ENCODE data around the gene CECR2.

Gene CECR2

GRCh38 chr22:17578136-17578754 is 209.0 kb downstream of the CECR2 start:
- H3K36me3 ChIP-seq (ENCODE audit: insufficient read depth, low read length) = no peaks in the 10 kb centered on the region
- H3K9me3 ChIP-seq (ENCODE audit: control insufficient read depth, insufficient read depth, low read length) = no peaks in the 10 kb centered on the region
- no peak overlapping the region for H3K9ac ChIP-seq (ENCODE audit: low read depth, low read length)
- H3K4me1 ChIP-seq (ENCODE audit: insufficient read depth, low read length) = peaks cover 19% of the 10 kb centered on the region

- Histone ChIP-seq H3K4me1 (ENCODE audit: insufficient read depth, low read length) (peaks cover 19% of the 10 kb centered on the region), H3K36me3 (ENCODE audit: insufficient read depth, low read length) (no peaks in the 10 kb centered on the region), H3K9ac (ENCODE audit: low read depth, low read length) (no peak overlapping the region), H3K9me3 (ENCODE audit: control insufficient read depth, insufficient read depth, low read length) (no peaks in the 10 kb centered on the region)
Observed at GRCh38 chr22:17579535-17579981, 210.3 kb downstream of the CECR2 start.

- Histone ChIP-seq H3K9ac (ENCODE audit: low read depth, low read length) (no peak overlapping the region), H3K4me1 (ENCODE audit: insufficient read depth, low read length) (peaks cover 14% of the 10 kb centered on the region)
Observed at GRCh38 chr22:17580441-17581031, 211.3 kb downstream of the CECR2 start.

GRCh38 chr22:17581056-17581455 is 211.8 kb downstream of the CECR2 start:
- peaks cover 9% of the 10 kb centered on the region for H3K4me1 ChIP-seq (ENCODE audit: insufficient read depth, low read length)
- no peaks in the 10 kb centered on the region for H3K36me3 ChIP-seq (ENCODE audit: insufficient read depth, low read length)
- no peaks in the 10 kb centered on the region for H3K9me3 ChIP-seq (ENCODE audit: control insufficient read depth, insufficient read depth, low read length)
- H3K9ac ChIP-seq (ENCODE audit: low read depth, low read length) = no peak overlapping the region

More at GRCh38 chr22:17580441-17581031, 211.3 kb downstream of the CECR2 start:
- Histone ChIP-seq H3K9me3 (ENCODE audit: control insufficient read depth, insufficient read depth, low read length) (no peaks in the 10 kb centered on the region), H3K36me3 (ENCODE audit: insufficient read depth, low read length) (no peaks in the 10 kb centered on the region)

- Histone ChIP-seq H3K4me1 (ENCODE audit: insufficient read depth, low read length) (peaks cover 5% of the 10 kb centered on the region), H3K36me3 (ENCODE audit: insufficient read depth, low read length) (no peaks in the 10 kb centered on the region), H3K9me3 (ENCODE audit: control insufficient read depth, insufficient read depth, low read length) (no peaks in the 10 kb centered on the region), H3K9ac (ENCODE audit: low read depth, low read length) (no peak overlapping the region)
Observed at GRCh38 chr22:17581631-17582030, 212.4 kb downstream of the CECR2 start.

- Histone ChIP-seq H3K9ac (ENCODE audit: low read depth, low read length) (no peak overlapping the region), H3K9me3 (ENCODE audit: control insufficient read depth, insufficient read depth, low read length) (no peaks in the 10 kb centered on the region), H3K4me1 (ENCODE audit: insufficient read depth, low read length) (0 out of 2 replicates have a peak, but pooled peaks cover 3% of the 10 kb centered on the region), H3K36me3 (ENCODE audit: insufficient read depth, low read length) (no peaks in the 10 kb centered on the region)
Observed at GRCh38 chr22:17583151-17583550, 213.9 kb downstream of the CECR2 start.

- no peaks in the 10 kb centered on the region for H3K9me3 ChIP-seq (ENCODE audit: control insufficient read depth, insufficient read depth, low read length)
- no peak overlapping the region for H3K9ac ChIP-seq (ENCODE audit: low read depth, low read length)
- H3K4me1 ChIP-seq (ENCODE audit: insufficient read depth, low read length) = no peaks in the 10 kb centered on the region
- peaks cover 9% of the 10 kb centered on the region for H3K36me3 ChIP-seq (ENCODE audit: insufficient read depth, low read length)
Observed at GRCh38 chr22:17586831-17587440, 217.7 kb downstream of the CECR2 start.

GRCh38 chr22:17587629-17588028 is 218.4 kb downstream of the CECR2 start:
- Histone ChIP-seq H3K4me1 (ENCODE audit: insufficient read depth, low read length) (no peaks in the 10 kb centered on the region), H3K9me3 (ENCODE audit: control insufficient read depth, insufficient read depth, low read length) (no peaks in the 10 kb centered on the region), H3K9ac (ENCODE audit: low read depth, low read length) (no peak overlapping the region), H3K36me3 (ENCODE audit: insufficient read depth, low read length) (peaks cover 13% of the 10 kb centered on the region)

GRCh38 chr22:17588606-17589005 is 219.3 kb downstream of the CECR2 start:
- Histone ChIP-seq H3K9ac (ENCODE audit: low read depth, low read length) (no peak overlapping the region), H3K9me3 (ENCODE audit: control insufficient read depth, insufficient read depth, low read length) (no peaks in the 10 kb centered on the region), H3K4me1 (ENCODE audit: insufficient read depth, low read length) (no peaks in the 10 kb centered on the region), H3K36me3 (ENCODE audit: insufficient read depth, low read length) (peaks cover 18% of the 10 kb centered on the region)

- H3K9me3 ChIP-seq (ENCODE audit: control insufficient read depth, insufficient read depth, low read length) = no peaks in the 10 kb centered on the region
- no peak overlapping the region for H3K9ac ChIP-seq (ENCODE audit: low read depth, low read length)
- no peaks in the 10 kb centered on the region for H3K4me1 ChIP-seq (ENCODE audit: insufficient read depth, low read length)
- H3K36me3 ChIP-seq (ENCODE audit: insufficient read depth, low read length) = peaks cover 18% of the 10 kb centered on the region
Observed at GRCh38 chr22:17589810-17590375, 220.6 kb downstream of the CECR2 start.

GRCh38 chr22:17590586-17590985 is 221.3 kb downstream of the CECR2 start:
- no peak overlapping the region for H3K9ac ChIP-seq (ENCODE audit: low read depth, low read length)
- H3K36me3 ChIP-seq (ENCODE audit: insufficient read depth, low read length) = peaks cover 24% of the 10 kb centered on the region
- H3K9me3 ChIP-seq (ENCODE audit: control insufficient read depth, insufficient read depth, low read length) = no peaks in the 10 kb centered on the region
- no peaks in the 10 kb centered on the region for H3K4me1 ChIP-seq (ENCODE audit: insufficient read depth, low read length)

GRCh38 chr22:17592201-17592600 is 222.9 kb downstream of the CECR2 start:
- peaks cover 31% of the 10 kb centered on the region for H3K36me3 ChIP-seq (ENCODE audit: insufficient read depth, low read length)
- H3K4me1 ChIP-seq (ENCODE audit: insufficient read depth, low read length) = no peaks in the 10 kb centered on the region
- no peak overlapping the region for H3K9ac ChIP-seq (ENCODE audit: low read depth, low read length)
- no peaks in the 10 kb centered on the region for H3K9me3 ChIP-seq (ENCODE audit: control insufficient read depth, insufficient read depth, low read length)

- H3K36me3 ChIP-seq (ENCODE audit: insufficient read depth, low read length) = peaks cover 44% of the 10 kb centered on the region
- no peak overlapping the region for H3K9ac ChIP-seq (ENCODE audit: low read depth, low read length)
- no peaks in the 10 kb centered on the region for H3K4me1 ChIP-seq (ENCODE audit: insufficient read depth, low read length)
- no peaks in the 10 kb centered on the region for H3K9me3 ChIP-seq (ENCODE audit: control insufficient read depth, insufficient read depth, low read length)
Observed at GRCh38 chr22:17596226-17596625, 227.0 kb downstream of the CECR2 start.

GRCh38 chr22:17597217-17597616 is 228.0 kb downstream of the CECR2 start:
- H3K9ac ChIP-seq (ENCODE audit: low read depth, low read length) = no peak overlapping the region
- no peaks in the 10 kb centered on the region for H3K9me3 ChIP-seq (ENCODE audit: control insufficient read depth, insufficient read depth, low read length)
- no peaks in the 10 kb centered on the region for H3K4me1 ChIP-seq (ENCODE audit: insufficient read depth, low read length)
- peaks cover 40% of the 10 kb centered on the region for H3K36me3 ChIP-seq (ENCODE audit: insufficient read depth, low read length)

- Histone ChIP-seq H3K9me3 (ENCODE audit: control insufficient read depth, insufficient read depth, low read length) (no peaks in the 10 kb centered on the region), H3K36me3 (ENCODE audit: insufficient read depth, low read length) (peaks cover 34% of the 10 kb centered on the region), H3K9ac (ENCODE audit: low read depth, low read length) (no peak overlapping the region), H3K4me1 (ENCODE audit: insufficient read depth, low read length) (no peaks in the 10 kb centered on the region)
Observed at GRCh38 chr22:17598318-17598717, 229.1 kb downstream of the CECR2 start.
